Hematopoietic multipotent progenitor cell treated with erythropoietin and hydrocortisone succinate and interleukin-3 and kit ligand, for 4 days (in vitro differentiated cells): ENCODE data around the gene MAP1LC3B2.

Experiments
- DNase-seq: peaks from one replicate; pipeline ENCODE4 v3.0.0-alpha.2; 2015

Gene MAP1LC3B2

DNA sequence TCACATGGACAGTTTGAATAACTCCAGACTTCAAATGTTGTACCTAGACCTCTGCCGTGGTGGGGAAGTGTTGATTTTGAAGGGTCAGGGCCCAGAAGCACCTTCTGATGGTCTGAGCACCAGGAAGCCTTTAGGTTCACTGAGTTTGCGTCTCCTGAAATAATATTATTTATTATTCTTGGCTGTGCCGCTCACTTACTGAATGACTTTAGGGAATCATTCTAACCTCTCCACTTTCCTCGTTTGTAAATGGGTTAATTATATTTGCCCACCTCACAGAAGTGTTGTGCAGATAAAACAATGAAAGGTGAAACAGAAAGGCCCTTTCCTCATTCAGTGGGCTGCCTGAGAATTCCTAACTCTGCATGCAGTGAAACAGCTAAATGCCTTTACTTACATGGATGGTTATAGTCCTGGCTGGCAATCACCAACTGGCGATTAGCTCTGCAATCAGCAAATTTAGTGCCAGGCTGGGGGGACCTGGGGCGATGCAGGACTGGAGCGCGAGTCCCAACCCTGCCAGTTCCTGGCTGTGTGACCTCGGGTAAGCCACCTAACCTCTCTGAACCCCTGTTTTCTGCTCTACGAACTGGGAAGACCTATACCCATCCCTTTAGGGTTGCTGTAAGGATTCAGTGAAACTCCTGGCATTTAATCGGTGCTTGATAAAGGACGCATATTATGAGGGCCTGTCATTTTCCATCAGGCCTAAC is 57.5 kb downstream of the MAP1LC3B2 start:
- DNase-seq, result no peak

DNA sequence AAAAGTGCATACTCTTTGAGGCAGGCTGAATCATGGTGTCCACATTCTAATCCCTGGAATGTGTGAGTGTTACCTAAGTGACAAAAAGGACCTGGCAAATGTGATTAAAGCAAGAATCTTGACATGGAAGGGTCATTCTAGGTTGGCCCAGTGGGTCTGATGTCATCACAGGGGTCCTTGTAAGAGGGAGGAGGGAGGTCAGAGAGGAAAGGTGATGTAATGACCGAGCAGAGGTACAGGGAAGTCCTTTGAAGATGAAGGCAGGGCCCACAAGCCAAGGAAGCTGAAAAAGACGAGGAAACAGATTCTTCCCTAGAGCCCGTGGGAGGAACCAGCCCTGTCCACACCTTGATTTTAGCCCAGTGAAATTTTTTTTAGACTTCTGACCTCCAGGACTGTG is 60.1 kb downstream of the MAP1LC3B2 start:
- DNase-seq, result no peak

DNA sequence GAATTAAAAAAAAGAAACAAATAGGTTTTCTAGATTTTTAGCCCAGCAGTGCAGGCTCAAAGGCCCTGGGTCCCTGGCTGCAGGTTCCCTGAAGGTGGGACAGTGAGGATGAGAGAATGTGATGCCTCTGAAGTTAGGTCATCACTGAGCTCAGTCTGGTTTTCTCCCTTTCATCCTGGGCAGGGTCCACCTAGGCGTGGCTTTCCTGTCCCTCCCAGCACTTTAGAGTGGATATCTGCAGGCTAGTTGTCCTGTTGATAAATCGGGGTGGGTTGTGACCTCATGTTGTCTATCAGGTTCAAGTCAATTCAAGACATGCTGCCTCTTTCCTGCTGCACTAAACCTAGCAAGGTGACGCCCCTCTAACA is 60.9 kb downstream of the MAP1LC3B2 start:
- no peak for DNase-seq

DNA sequence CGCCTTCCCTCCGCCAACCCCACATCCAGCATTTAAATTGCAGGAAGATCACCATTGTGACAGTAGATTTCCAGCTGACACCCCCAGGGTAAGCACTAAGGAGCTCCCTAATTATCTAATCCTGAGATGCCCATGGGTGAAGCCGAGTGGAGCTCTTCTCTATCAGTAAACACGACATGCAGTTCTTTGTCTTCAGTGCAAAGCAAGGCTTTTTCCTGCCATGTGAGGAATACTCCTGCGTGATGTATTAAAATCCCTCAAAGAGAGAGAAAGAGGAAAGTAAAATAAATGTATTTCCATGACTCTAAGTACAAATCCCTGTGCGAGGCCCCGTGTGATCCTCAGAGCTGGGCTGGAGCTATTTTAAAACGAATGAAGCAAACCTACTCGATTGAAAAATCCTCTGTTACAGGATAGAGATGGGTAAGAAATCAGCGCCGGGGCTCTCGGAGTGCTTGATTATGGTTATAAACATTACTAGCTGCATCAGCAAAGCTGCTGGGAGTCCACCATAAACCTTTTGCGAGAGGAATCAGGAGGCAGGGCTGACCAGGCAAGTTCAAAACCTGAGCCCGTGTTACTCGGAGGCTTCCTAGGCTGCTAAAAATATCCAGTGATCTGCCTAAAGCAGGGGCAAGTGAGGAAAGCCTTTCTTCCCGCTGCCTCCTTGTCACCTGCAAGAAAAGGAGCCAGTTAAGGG is 61.5 kb downstream of the MAP1LC3B2 start:
- DNase-seq, result no peak

DNA sequence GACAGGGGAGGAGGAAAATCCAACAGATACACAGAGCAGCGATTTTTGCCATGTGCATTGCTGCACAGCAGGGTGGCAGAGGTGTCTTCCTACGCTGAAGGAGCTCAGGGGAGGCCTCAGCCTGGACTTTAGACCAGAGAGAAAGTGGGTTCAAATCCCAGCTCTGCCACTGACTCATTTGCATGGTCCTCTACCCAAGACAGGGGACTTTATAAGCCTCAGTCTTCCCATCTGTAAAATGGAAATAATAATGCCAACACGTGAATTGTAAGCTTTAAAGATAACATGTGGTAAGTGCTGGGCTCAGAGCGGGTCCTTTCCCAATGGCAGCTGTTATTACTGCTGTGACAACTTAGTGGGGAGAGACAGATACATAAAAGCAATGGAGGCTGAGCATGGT is 62.0 kb downstream of the MAP1LC3B2 start:
- DNase-seq, result no peak

DNA sequence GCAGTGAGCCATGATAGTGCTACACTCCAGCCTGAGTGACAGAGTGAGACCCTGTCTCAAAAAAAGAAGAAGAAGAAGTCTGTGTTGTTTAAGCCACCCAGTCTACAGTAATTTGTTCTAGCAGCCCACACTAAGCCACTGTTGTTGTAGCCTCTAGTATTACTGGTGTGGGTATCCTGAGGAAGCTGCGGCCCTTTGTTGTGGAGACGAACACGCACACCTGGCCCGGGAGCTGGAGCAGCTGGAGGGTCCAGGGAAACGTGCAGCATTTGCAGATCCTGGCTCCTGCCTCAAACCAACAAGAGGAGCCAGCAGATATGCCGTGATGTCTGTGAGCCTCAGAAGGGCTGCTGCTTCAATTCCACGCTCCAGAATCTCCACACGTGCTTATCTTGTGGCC is 65.3 kb downstream of the MAP1LC3B2 start:
- DNase-seq, result no peak

DNA sequence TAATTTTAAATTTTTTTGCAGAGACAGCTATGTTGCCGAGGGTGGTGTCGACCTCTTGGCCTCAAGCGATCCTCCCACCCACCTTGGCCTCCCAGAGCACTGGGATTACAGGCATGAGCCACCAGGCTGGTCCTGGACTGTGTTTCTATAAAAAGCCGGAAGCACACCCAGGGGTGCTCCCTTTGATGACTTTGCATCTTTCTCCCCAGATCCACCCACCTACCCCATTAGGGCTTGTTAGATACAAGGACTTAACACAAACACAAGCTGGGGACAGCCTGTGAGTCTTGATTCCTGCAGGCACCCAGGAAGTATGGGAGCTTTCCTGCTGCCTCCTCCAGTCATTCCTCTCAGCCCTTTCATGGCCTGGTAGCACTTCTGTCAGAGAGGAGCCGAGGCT is 67.0 kb downstream of the MAP1LC3B2 start:
- no peak for DNase-seq
